HepG2 (cell line): ENCODE results near the gene DCTN3. TPM values are rescaled to one million over a fixed set of nuclear protein-coding genes. Genes with fewer than 3 reads are reported as not detected.
A peak's percentile ranks its signal among the peaks of the same experiment; 100 is the strongest.

ENCODE experiments used
- ATAC-seq: fragments of 200-7000 bp; cut with Tn5 transposase; 3 replicates; pipeline ENCODE4 v1.9.1; 2020; ENCODE audit warnings: mild to moderate bottlenecking, moderate library complexity
- BruUV-seq: library from RNA; stranded (reverse); fragments of 400-500 nt; replicated peaks from 2 replicates; lab custom pipeline; 2021; lab: Mats Ljungman, UMichigan
- CTCF ChIA-PET: fragments of 300-600 bp; formaldehyde crosslinking; extraction: SDS; loops from one replicate; lab custom pipeline; 2021; ENCODE audit warnings: low total read pairs, inconsistent platforms, low intra/inter-chr PET ratio; lab: Yijun Ruan, JAX
- POLR2A ChIA-PET: fragments of 350-600 bp; sonication (Branson Sonifier 250); formaldehyde crosslinking; loops from one replicate; lab custom pipeline; 2020; ENCODE audit warnings: antibody characterized with exemption, inconsistent platforms; lab: Yijun Ruan, JAX
- DNase-seq: peaks from one replicate; pipeline ENCODE4 v3.0.0-alpha.2; 2015; ENCODE audit warnings: low spot score
- FAIRE-seq: peaks from 3 replicates; lab custom pipeline; 2011; peaks lifted over from hg19 to GRCh38; lab: Jason Lieb, UNC
- H2AFZ ChIP-seq: one replicate; pipeline ENCODE4 v1.6.1; 2011; ENCODE audit warnings: low read length, inconsistent platforms
- H3K27ac ChIP-seq: fragments of 300-600 bp; 3 replicates; pipeline ENCODE4 v1.8.0; 2011; ENCODE audit warnings: mixed run types, mild to moderate bottlenecking, mixed read lengths, low read length, inconsistent platforms; ENCODE audit not compliant: insufficient read depth; ENCODE audit errors: extremely low read length
- H3K27me3 ChIP-seq, 2 experiments: fragments of 200-600 bp in 1 of 2; 2 replicates in 1 of 2; 3 replicates in 1 of 2; pipeline versions ENCODE4 v1.6.0 to v1.8.0; 2011; ENCODE audit warnings: low read length in 2 of 2, mild to moderate bottlenecking in 2 of 2, moderate library complexity in 2 of 2, inconsistent platforms in 1 of 2; ENCODE audit not compliant: insufficient read depth in 2 of 2, control insufficient read depth in 1 of 2
- H3K36me3 ChIP-seq, 2 experiments: fragments of 200-600 bp in 1 of 2; replicated peaks in 1 of 2; 2 replicates in 1 of 2; 3 replicates in 1 of 2; pipeline versions ENCODE4 v1.5.1 to v1.8.0; 2011; ENCODE audit warnings: low read length in 2 of 2, inconsistent platforms in 1 of 2; ENCODE audit not compliant: insufficient read depth in 2 of 2, control insufficient read depth in 1 of 2
- H3K4me1 ChIP-seq: 2 replicates; pipeline ENCODE4 v1.5.1; 2012; ENCODE audit warnings: low read length, inconsistent platforms; ENCODE audit not compliant: insufficient read depth
- H3K4me2 ChIP-seq: 2 replicates; pipeline ENCODE4 v1.6.0; 2011; ENCODE audit warnings: low read depth, low read length, inconsistent platforms
- H3K4me3 ChIP-seq, 3 experiments: fragments of 200-600 bp in 1 of 3; sonication (generic), shearing (Covaris generic) in 1 of 3; replicated peaks in 1 of 3; 2 replicates each; pipeline ENCODE4 v1.5.1; 2011 to 2016; ENCODE audit warnings: low read length in 3 of 3, inconsistent platforms in 2 of 3, low read depth in 2 of 3, mild to moderate bottlenecking in 2 of 3, control low read depth in 1 of 3, mixed read lengths in 1 of 3; ENCODE audit not compliant: insufficient read depth in 1 of 3
- H3K79me2 ChIP-seq: one replicate; pipeline ENCODE4 v1.6.1; 2011; ENCODE audit warnings: low read length, inconsistent platforms; ENCODE audit not compliant: insufficient read depth
- H3K9ac ChIP-seq: 2 replicates; pipeline ENCODE4 v1.6.0; 2011; ENCODE audit warnings: mild to moderate bottlenecking, low read depth, low read length, inconsistent platforms; ENCODE audit not compliant: insufficient read depth
- H3K9me3 ChIP-seq: 2 replicates; pipeline ENCODE4 v1.5.1; 2012; ENCODE audit warnings: mild to moderate bottlenecking, low read length
- H4K20me1 ChIP-seq: 2 replicates; pipeline ENCODE4 v1.6.0; 2011; ENCODE audit warnings: inconsistent platforms, mild to moderate bottlenecking, low read length, moderate library complexity; ENCODE audit not compliant: insufficient read depth
- AGO2 ChIP-seq: fragments of 200-400 bp; formaldehyde crosslinking; optimal IDR thresholded peaks from 2 replicates; pipeline ENCODE3; 2017; ENCODE audit warnings: mild to moderate bottlenecking, low read depth, low read length, moderate library complexity
- ELF1 ChIP-seq: sonication (generic); formaldehyde crosslinking; IDR thresholded peaks from 2 replicates; pipeline ENCODE4 v1.4.0; 2020; ENCODE audit warnings: missing genetic modification reagents
- HOXA3 ChIP-seq: sonication (generic); formaldehyde crosslinking; IDR thresholded peaks from 2 replicates; pipeline ENCODE4 v1.5.0; 2020; ENCODE audit warnings: missing genetic modification reagents
- KDM5A ChIP-seq: fragments of 200-600 bp; sonication (generic); IDR thresholded peaks from 2 replicates; pipeline ENCODE4 v1.7.0; 2018; ENCODE audit warnings: antibody characterized with exemption, mild to moderate bottlenecking, low read length, borderline replicate concordance
- SRF ChIP-seq: IDR thresholded peaks from 2 replicates; pipeline ENCODE4 v1.6.1; 2011; ENCODE audit warnings: mild to moderate bottlenecking, low read depth, low read length, moderate library complexity
- ZBTB38 ChIP-seq: sonication (generic); formaldehyde crosslinking; IDR thresholded peaks from 2 replicates; pipeline ENCODE4 v1.5.1; 2020; ENCODE audit warnings: mild to moderate bottlenecking, missing genetic modification reagents
- ZFP36L2 ChIP-seq: sonication (generic); formaldehyde crosslinking; IDR thresholded peaks from 2 replicates; pipeline ENCODE4 v1.4.0; 2020; ENCODE audit warnings: missing genetic modification reagents
- ZKSCAN8 ChIP-seq: IDR thresholded peaks from 2 replicates; pipeline ENCODE4 v1.6.1; 2016; ENCODE audit warnings: borderline replicate concordance, missing genetic modification reagents, missing compliant biosample characterization
- ZNF136 ChIP-seq: sonication (generic); formaldehyde crosslinking; IDR thresholded peaks from 2 replicates; pipeline ENCODE4 v1.8.1; 2022; ENCODE audit warnings: low read depth, mild to moderate bottlenecking, moderate library complexity, missing genetic modification reagents
- ZNF274 ChIP-seq: sonication (generic); formaldehyde crosslinking; IDR thresholded peaks from 2 replicates; pipeline ENCODE4 v1.5.1; 2020; ENCODE audit warnings: mild to moderate bottlenecking, missing genetic modification reagents
- ZNF614 ChIP-seq: IDR thresholded peaks from 2 replicates; pipeline ENCODE4 v1.6.1; 2018; ENCODE audit warnings: missing biosample characterization, missing genetic modification reagents, inconsistent platforms, borderline replicate concordance
- ZSCAN20 ChIP-seq: sonication (generic); formaldehyde crosslinking; IDR thresholded peaks from 2 replicates; pipeline ENCODE4 v1.4.0; 2020; ENCODE audit warnings: missing genetic modification reagents, mild to moderate bottlenecking, borderline replicate concordance
- ZSCAN30 ChIP-seq: sonication (generic); formaldehyde crosslinking; IDR thresholded peaks from 2 replicates; pipeline ENCODE4 v1.5.0; 2020; ENCODE audit warnings: mild to moderate bottlenecking, missing genetic modification reagents
- WGBS: methylation state at CpG from one replicate; pipeline ENCODE4 v1.1.6; 2017; ENCODE audit warnings: low lambda C conversion rate; 5-methylcytosine and 5-hydroxymethylcytosine counted together
- in situ Hi-C: cut with HindIII; loops from 2 replicates; pipeline ENCODE4 v1.10.0; 2017; ENCODE audit warnings: low pct_unique_long_range_greater_than_20kb; ENCODE audit not compliant: extremely low pct_ligation_motif_present
- intact Hi-C: fragments of 100-400 bp; cut with micrococcal nuclease; formaldehyde crosslinking; loops from one replicate; pipeline ENCODE4 v1.10.0; 2022; ENCODE audit not compliant: unreplicated experiment
- polyA plus RNA-seq, 8 experiments: library from polyadenylated mRNA; depleted of rRNA in 3 of 8; stranded (reverse) in 7 of 8; unstranded in 1 of 8; fragments of >200 nt; fragmentation: Illumina TruSeq in 4 of 8; extraction: Trizol in 4 of 8; gene quantifications; 2 replicates each; pipeline versions ENCODE4 v1.2.1 to v1.2.3, GENCODE V29; 2011 to 2016; ENCODE audit warnings: low read depth in 4 of 8, missing spikeins in 1 of 8, mixed read lengths in 1 of 8; ENCODE audit not compliant: insufficient read depth in 1 of 8
- total RNA-seq, 5 experiments: library from RNA; depleted of rRNA; stranded (reverse); fragments of >200 nt; fragmentation: Illumina TruSeq; extraction: Trizol; gene quantifications; 2 replicates each; pipeline ENCODE4 v1.2.3, GENCODE V29; 2016; ENCODE audit warnings: low read depth in 1 of 5
- TF ChIP-seq, protein P1 (sequence below): sonication (generic); formaldehyde crosslinking; IDR thresholded peaks from 2 replicates; pipeline ENCODE4 v1.4.0; 2020; ENCODE audit warnings: missing genetic modification reagents, borderline replicate concordance

The DCTN3 gene
- total and polyA plus RNA-seq, 2 of the 13 experiments (the other 11 are each of a cell fraction or from before 2014, with no cell fraction given) = 27.4 to 34.5 TPM

DNA sequence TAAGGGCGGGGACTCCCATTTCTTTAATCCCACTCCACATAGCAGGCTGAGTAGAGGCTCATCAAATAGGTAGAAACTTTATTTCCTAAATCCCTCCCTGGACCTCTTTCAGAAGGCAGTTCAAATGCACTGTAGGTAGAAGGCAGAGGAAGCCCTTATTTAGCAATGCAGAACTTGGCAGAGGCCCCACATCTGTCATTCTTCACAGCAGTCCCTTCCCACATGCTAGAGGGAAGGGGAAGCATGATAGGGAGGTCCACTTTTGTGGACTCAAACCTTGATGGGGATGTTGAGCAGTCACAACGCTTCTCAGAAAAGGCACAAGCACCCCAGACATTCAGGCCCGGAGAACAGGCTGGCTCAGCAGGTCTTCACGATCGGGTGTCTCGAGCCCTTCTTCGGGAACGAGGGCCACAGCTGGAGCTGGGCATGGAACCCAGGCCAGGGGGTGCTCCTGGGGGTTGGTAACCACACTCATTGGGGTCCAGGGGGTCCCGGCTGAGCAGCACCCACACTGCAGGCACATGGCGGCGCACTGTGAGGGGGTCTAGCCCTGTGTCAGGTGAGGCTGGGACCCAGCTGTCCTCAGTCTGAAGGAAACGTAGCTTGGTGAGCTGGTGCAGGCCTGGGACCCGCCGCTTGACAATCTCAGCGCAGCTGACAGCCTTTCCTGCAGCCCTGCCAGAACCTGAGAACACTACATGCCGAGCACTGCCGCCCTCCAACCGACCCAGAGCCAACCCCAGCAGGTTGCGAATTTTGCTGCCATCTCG lies 9.7 kb downstream of the DCTN3 start:
- in situ Hi-C loops (no loop called here), intact Hi-C loops (no loop called here)
- BruUV-seq = no TSS peak
- CTCF ChIA-PET = no interaction called here
- Histone ChIP-seq H3K4me3 (peak overlapping the region; percentile 84 to 91 (median 89)), H3K9ac (peak overlapping the region; percentile 95), H3K4me1 (peaks cover 40% of the 10 kb centered on the region), H2AFZ (no peak overlapping the region), H3K79me2 (peaks cover 6% of the 10 kb centered on the region), H3K4me2 (peak overlapping the region; percentile 77), H4K20me1 (no peaks in the 10 kb centered on the region; the same call in 1 of the 2 replicates), H3K27ac (no peak overlapping the region), H3K9me3 (no peaks in the 10 kb centered on the region), H3K27me3 (no peaks in the 10 kb centered on the region), H3K36me3 (no peaks in the 10 kb centered on the region)
- 86% methylated on average over 2 of the region's 20 CpGs for WGBS
- POLR2A ChIA-PET = interaction anchor here (1.2 to 2.2 kb wide), 2 partner anchors 9 to 27 kb away, joined by 4 to 13 read pairs; partner anchors contain the start of genes DCTN3 and SIGMAR1
- no peak for TF ChIP-seq KDM5A
- TF ChIP-seq ZNF136 = no peak
- 0 out of 2 replicates have a peak, but pooled peaks have one; percentile 41 for TF ChIP-seq ZBTB38 (CRISPR knock-in tag)
- no peak for TF ChIP-seq HOXA3 (CRISPR knock-in tag)
- no peak for TF ChIP-seq ZFP36L2 (CRISPR knock-in tag)
- peak; percentile 23; the same call in 1 of the 2 replicates for TF ChIP-seq ZNF274 (CRISPR knock-in tag)
- TF ChIP-seq SRF = peak; percentile 75; the same call in 1 of the 2 replicates
- TF ChIP-seq ZSCAN20 = no peak
- no peak for TF ChIP-seq ZKSCAN8
- TF ChIP-seq AGO2 = peak; percentile 65
- TF ChIP-seq, protein P1, sequence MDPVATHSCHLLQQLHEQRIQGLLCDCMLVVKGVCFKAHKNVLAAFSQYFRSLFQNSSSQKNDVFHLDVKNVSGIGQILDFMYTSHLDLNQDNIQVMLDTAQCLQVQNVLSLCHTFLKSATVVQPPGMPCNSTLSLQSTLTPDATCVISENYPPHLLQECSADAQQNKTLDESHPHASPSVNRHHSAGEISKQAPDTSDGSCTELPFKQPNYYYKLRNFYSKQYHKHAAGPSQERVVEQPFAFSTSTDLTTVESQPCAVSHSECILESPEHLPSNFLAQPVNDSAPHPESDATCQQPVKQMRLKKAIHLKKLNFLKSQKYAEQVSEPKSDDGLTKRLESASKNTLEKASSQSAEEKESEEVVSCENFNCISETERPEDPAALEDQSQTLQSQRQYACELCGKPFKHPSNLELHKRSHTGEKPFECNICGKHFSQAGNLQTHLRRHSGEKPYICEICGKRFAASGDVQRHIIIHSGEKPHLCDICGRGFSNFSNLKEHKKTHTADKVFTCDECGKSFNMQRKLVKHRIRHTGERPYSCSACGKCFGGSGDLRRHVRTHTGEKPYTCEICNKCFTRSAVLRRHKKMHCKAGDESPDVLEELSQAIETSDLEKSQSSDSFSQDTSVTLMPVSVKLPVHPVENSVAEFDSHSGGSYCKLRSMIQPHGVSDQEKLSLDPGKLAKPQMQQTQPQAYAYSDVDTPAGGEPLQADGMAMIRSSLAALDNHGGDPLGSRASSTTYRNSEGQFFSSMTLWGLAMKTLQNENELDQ (CRISPR knock-in tag) = no peak
- TF ChIP-seq ZNF614 (CRISPR knock-in tag) = no peak
- TF ChIP-seq ZSCAN30 = no peak
- TF ChIP-seq ELF1 (CRISPR knock-in tag) = no peak
- FAIRE-seq (no peak), DNase-seq (no peak), ATAC-seq (no peak)
